NB4 (cell line): ENCODE results near the gene PPP2R5C.
A peak's percentile ranks its signal among the peaks of the same experiment; 100 is the strongest.

Experiments used
- DNase-seq: peaks from one replicate; pipeline ENCODE4 v3.0.0; 2010; ENCODE audit warnings: low read depth
- H3K4me3 ChIP-seq: one replicate; pipeline ENCODE4 v1.5.1; 2011; ENCODE audit warnings: mild to moderate bottlenecking, low read depth, low read length, moderate library complexity
- CTCF ChIP-seq: IDR thresholded peaks from one replicate; pipeline ENCODE4 v1.5.1; 2012; ENCODE audit warnings: low read depth, low read length
- MAX ChIP-seq: IDR thresholded peaks from 2 replicates; pipeline ENCODE4 v1.6.1; 2011; ENCODE audit warnings: low read depth, low read length
- MYC ChIP-seq: IDR thresholded peaks from 2 replicates; pipeline ENCODE4 v1.6.1; 2011; ENCODE audit warnings: low read depth, low read length
- POLR2A ChIP-seq: IDR thresholded peaks from 2 replicates; pipeline ENCODE4 v1.6.1; 2011; ENCODE audit warnings: mild to moderate bottlenecking; ENCODE audit not compliant: insufficient read length; ENCODE audit errors: extremely low read depth

The PPP2R5C gene

DNA sequence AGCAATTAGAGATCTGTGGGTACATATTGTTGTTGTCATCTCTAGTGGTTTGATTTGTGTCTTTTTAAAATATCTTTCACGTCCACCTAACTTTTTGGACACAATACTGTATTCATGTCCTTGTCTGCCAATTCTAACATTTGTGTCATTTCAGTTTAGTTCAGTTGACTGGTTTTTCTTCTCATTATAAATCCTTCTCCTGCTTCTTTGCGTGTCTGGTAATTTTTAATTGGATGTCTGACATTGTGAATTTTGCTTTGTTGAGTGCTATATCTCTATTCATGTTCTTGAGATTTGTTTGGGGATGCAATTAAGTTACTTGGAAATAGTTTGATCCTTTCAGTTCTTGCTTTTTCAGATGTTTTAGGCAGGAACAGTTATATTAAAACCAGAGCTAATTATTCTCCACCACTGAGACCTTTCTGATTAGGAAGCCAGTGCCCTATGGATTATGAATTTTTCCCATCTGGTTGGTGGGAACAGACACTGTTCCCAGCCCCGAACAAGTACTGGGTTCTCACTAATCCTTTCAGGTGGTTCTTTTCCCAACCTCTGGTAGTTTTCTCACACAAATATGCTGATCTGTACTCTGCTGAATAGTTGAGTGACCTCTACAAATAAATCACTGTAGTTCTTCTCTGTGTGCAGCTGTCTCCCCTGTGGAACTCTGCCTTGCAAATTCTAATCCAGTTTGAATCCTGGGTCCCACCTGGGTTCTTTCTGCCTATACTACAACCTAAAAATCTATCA, 111.7 kb downstream of the PPP2R5C start:
- DNase-seq, result no peak
- TF ChIP-seq POLR2A, result no peak
- TF ChIP-seq MAX, result no peak
- TF ChIP-seq CTCF, result no peak
- no peak for TF ChIP-seq MYC

DNA sequence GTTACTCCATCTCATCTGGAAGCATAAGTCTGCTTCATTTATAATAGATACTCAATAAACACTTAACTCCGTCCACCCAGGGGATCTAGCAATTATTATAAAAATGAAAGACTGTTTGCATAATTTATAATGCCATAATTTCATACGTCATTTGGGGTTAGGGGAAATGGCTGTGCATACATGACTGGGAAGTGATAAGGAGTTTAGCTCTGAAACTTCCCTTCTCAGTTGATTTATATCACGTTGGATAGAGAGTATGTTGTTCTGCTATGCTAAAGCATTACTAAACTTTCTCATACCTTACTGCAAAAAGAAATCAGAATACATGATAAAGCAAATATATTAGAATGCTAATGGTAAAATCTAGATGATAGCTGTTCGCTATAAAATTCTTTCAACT, 112.5 kb downstream of the PPP2R5C start:
- DNase-seq, result no peak

More for the DNA sequence above, 111.7 kb downstream of the PPP2R5C start:
- H3K4me3 ChIP-seq, result no peak overlapping the region

DNA sequence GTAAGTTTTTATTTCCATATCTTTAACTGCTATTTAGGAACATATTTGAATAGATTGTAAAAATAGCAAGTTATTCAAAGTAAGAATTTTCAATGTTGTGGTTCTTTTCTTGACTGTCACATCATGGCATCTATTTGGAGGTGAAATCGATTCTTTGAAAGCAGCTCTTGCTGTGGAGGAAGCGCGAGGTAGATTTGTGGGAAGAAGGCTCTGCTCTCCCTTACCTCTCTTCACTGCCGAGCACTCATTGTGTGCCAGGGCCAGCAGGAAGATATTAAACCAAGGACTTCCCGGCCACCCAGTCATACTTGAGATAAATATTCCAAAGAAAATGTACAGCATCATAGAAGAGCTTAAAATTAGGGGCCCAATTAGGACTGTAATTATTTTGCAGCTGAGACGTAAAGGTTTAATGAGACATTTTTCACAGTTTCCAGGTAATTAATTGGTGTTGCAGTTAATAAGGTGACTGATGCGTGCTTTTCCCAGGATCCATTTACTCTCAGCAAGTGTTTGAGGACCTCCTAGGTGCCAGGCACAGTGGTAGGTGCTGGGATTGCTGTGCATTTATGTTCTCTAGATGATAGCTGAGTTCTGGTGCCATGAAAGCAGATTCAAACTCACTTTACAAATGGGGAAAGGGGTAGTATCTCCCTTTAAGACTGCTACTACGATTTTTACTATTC, 113.7 kb downstream of the PPP2R5C start:
- TF ChIP-seq CTCF (no peak), MAX (no peak), MYC (no peak), POLR2A (no peak)
- DNase-seq, result no peak
- H3K4me3 ChIP-seq, result no peak overlapping the region

More for the DNA sequence above, 112.5 kb downstream of the PPP2R5C start:
- no peak overlapping the region for H3K4me3 ChIP-seq
- no peak for TF ChIP-seq CTCF
- no peak for TF ChIP-seq MAX
- TF ChIP-seq MYC, result no peak
- TF ChIP-seq POLR2A, result no peak

DNA sequence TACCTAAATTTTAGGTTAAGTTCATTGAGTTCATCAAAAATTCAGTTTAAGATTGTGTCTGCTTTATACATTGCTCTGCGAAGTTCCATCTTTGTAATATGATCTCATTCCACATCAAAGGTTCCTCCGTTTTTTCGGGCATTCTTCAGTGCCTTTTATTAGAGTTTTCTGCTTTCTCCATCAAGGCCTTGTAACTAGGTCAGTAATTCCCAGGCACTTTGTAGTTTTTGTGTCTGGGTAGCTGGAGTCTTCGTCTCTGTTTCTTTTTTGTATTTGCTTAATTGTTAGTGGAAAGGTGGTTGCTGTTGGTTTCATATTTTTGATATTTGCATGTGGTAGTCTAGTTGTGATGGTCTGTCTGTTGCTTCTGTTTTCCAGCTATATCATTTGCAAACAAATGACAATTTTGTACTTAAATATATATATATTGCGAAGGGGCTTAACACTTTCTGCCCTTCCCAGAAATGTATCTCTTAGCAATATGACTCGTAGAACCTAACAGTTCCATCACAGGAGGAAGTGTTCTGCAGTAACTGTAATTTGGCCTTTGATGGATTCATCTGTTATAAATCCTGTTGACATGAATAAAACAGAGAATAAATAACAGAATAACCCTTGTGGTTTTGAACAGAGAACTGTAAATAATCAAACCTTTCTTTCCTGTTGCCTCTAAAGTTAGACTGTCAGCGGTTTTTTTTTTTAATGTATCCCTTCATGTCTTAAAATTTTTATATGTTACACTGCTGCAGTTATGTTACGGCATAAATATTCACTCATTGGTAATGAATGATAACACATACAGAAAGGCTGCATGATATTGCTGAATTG, 114.4 kb downstream of the PPP2R5C start:
- H3K4me3 ChIP-seq, result no peak overlapping the region
- TF ChIP-seq MYC, result no peak
- TF ChIP-seq MAX, result no peak
- no peak for TF ChIP-seq POLR2A
- TF ChIP-seq CTCF, result no peak
- DNase-seq, result peak; percentile 19

- DNase-seq, result peak; percentile 82
Measured at GRCh38 chr14:101876555-101876938, 115.0 kb downstream of the PPP2R5C start.

More at GRCh38 chr14:101876555-101876938, 115.0 kb downstream of the PPP2R5C start:
- TF ChIP-seq POLR2A (no peak), CTCF (no peak), MYC (no peak), MAX (peak; percentile 92)
- H3K4me3 ChIP-seq, result no peak overlapping the region
